GM23248 (cell line): ENCODE measurements around the gene SLIT3. TPM values are rescaled to one million over a fixed set of nuclear protein-coding genes. Genes with fewer than 3 reads are reported as not detected.

Source experiments
- DNase-seq: peaks from one replicate; pipeline ENCODE4 v3.0.0-alpha.2; 2015
- H2AFZ ChIP-seq: fragments of 200-600 bp; sonication (generic); 2 replicates; pipeline ENCODE4 v1.6.1; 2016; ENCODE audit warnings: antibody characterized with exemption
- H3F3A ChIP-seq: fragments of 200-600 bp; sonication (generic); 2 replicates; pipeline ENCODE4 v1.6.1; 2016; ENCODE audit warnings: mild to moderate bottlenecking, antibody characterized with exemption, mixed run types; ENCODE audit not compliant: insufficient read depth
- H3K27ac ChIP-seq: fragments of 200-600 bp; sonication (generic); 2 replicates; pipeline ENCODE4 v1.5.1; 2016; ENCODE audit warnings: mild to moderate bottlenecking
- H3K27me3 ChIP-seq: fragments of 200-600 bp; sonication (generic); replicated peaks from 2 replicates; pipeline ENCODE4 v1.6.1; 2016; ENCODE audit warnings: mild to moderate bottlenecking; ENCODE audit not compliant: insufficient read depth
- H3K36me3 ChIP-seq: fragments of 200-600 bp; sonication (generic); 2 replicates; pipeline ENCODE4 v1.6.1; 2016; ENCODE audit warnings: low read depth, mild to moderate bottlenecking
- H3K4me1 ChIP-seq: fragments of 200-600 bp; sonication (generic); 2 replicates; pipeline ENCODE4 v1.6.1; 2016; ENCODE audit warnings: mild to moderate bottlenecking; ENCODE audit not compliant: insufficient read depth
- H3K4me2 ChIP-seq: fragments of 200-600 bp; sonication (generic); one replicate; pipeline ENCODE4 v1.6.1; 2016; ENCODE audit warnings: mild to moderate bottlenecking; ENCODE audit not compliant: unreplicated experiment
- H3K4me3 ChIP-seq: fragments of 200-600 bp; sonication (generic); 2 replicates; pipeline ENCODE4 v1.5.1; 2016; ENCODE audit warnings: mild to moderate bottlenecking
- H3K79me2 ChIP-seq: fragments of 200-600 bp; sonication (generic); 2 replicates; pipeline ENCODE4 v1.6.1; 2016; ENCODE audit warnings: mild to moderate bottlenecking; ENCODE audit not compliant: insufficient read depth
- H3K9ac ChIP-seq: fragments of 200-600 bp; sonication (generic); 2 replicates; pipeline ENCODE4 v1.6.1; 2016; ENCODE audit warnings: mild to moderate bottlenecking
- H3K9me2 ChIP-seq: fragments of 200-600 bp; sonication (generic); 2 replicates; pipeline ENCODE4 v1.6.1; 2016; ENCODE audit warnings: mixed run types, mild to moderate bottlenecking, moderate library complexity; ENCODE audit not compliant: insufficient read depth
- H3K9me3 ChIP-seq: fragments of 200-600 bp; sonication (generic); one replicate; pipeline ENCODE4 v1.6.1; 2017; ENCODE audit warnings: low read depth
- H4K20me1 ChIP-seq: fragments of 200-600 bp; sonication (generic); 2 replicates; pipeline ENCODE4 v1.6.0; 2016; ENCODE audit not compliant: insufficient read depth
- EZH2 ChIP-seq: fragments of 200-600 bp; sonication (generic); IDR thresholded peaks from 2 replicates; pipeline ENCODE4 v1.6.1; 2018; ENCODE audit warnings: antibody characterized with exemption, mild to moderate bottlenecking; ENCODE audit not compliant: insufficient read depth, poor library complexity, severe bottlenecking
- EZH2phosphoT487 ChIP-seq: fragments of 200-600 bp; sonication (generic); IDR thresholded peaks from 2 replicates; pipeline ENCODE4 v1.6.1; 2018; ENCODE audit warnings: antibody characterized with exemption, moderate library complexity, mild to moderate bottlenecking, low read depth; ENCODE audit not compliant: insufficient read depth
- WGBS, 2 experiments: methylation state at CpG; one replicate each; pipeline ENCODE4 v1.1.6; 2015 to 2017; ENCODE audit warnings: low lambda C conversion rate in 2 of 2, low coverage in 1 of 2; ENCODE audit errors: missing lambda C conversion rate in 2 of 2; 5-methylcytosine and 5-hydroxymethylcytosine counted together
- in situ Hi-C: fragments of 300-500 bp; cut with MboI; formaldehyde crosslinking; loops from 2 replicates; pipeline ENCODE4 v1.15.0; 2020
- polyA plus RNA-seq: library from polyadenylated mRNA; unstranded; fragments of >200 nt; fragmentation: Nextera tagmentation; extraction: Ambion mirVana; gene quantifications from 2 replicates; pipeline ENCODE4 v1.2.1, GENCODE V29; 2016
- total RNA-seq: library from RNA; depleted of rRNA; stranded (reverse); fragments of >200 nt; shearing (Covaris generic); gene quantifications from 2 replicates; pipeline ENCODE4 v1.2.3, GENCODE V29; 2014

Gene SLIT3
- total and polyA plus RNA-seq, 2 experiments from 2014 or later: 61.9 to 100 TPM

DNA sequence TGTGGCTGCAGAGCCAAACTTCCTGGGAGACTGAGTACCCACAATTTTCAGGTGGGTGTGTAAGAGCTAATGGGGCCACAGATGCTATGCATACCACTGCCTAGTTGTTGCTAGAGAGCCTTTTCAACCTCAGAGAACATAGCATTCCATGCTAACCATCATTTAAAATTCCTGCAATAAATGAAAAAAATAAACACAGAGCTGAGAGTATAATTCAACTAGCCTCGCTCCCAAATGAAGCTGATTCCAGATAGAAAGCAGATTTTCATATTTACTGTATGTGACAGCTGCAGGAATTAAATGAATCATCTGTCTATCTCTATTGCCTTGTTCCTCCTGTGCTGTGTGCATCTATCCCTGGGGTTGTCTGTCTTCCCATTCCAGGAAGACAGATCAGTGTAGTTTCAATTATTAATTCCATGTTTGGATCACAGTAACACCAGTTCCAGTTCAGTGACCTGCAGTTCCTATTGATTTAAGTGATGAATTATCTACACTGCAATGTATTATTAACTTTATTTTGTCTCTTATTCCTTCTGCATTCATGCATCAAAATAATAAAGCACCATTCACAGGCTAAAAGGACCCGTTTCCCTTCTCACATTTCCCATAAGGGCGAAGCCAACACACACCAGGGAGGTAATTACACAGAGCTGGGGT is 324.5 kb downstream of the SLIT3 start:
- no peak overlapping the region for H2AFZ ChIP-seq
- peak; percentile 60 for DNase-seq
- in situ Hi-C loops: no loop called here
- peaks cover 38% of the 10 kb centered on the region for H3K4me1 ChIP-seq
- H3K4me2 ChIP-seq: peak overlapping the region; percentile 34
- no peak for TF ChIP-seq EZH2
- no peak for TF ChIP-seq EZH2phosphoT487
- no peaks in the 10 kb centered on the region for H3K9me2 ChIP-seq
- no peak overlapping the region for H3K4me3 ChIP-seq
- H3K27ac ChIP-seq: peak overlapping the region; percentile 39
- no peaks in the 10 kb centered on the region for H3K9me3 ChIP-seq
- H4K20me1 ChIP-seq: no peaks in the 10 kb centered on the region
- no peaks in the 10 kb centered on the region for H3K27me3 ChIP-seq
- no peaks in the 10 kb centered on the region for H3K79me2 ChIP-seq
- 53 to 54% methylated on average over 3 of the region's 3 CpGs for WGBS, 2 experiments
- H3K36me3 ChIP-seq: no peaks in the 10 kb centered on the region
- no peak overlapping the region for H3K9ac ChIP-seq
- H3F3A ChIP-seq: peaks cover 29% of the 10 kb centered on the region

DNA sequence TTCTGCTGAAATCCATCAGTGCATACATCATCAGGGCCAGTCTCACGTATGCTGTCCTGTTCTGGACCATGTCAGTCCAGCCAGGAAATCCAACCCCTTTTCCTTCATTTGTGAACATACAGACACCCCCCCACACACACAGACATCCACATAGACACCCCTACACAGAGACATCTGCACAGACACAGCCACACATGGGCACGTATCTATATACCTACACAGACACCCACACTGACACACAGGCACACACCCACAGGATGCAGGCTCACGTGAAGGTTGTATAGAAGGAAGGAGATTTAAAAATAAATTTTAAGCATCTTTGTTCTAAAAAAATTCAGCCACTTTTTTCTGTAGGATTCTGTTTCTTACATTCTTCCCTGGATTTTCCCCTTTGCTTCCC is 325.6 kb downstream of the SLIT3 start:
- Histone ChIP-seq H4K20me1 (no peaks in the 10 kb centered on the region), H3K4me1 (peaks cover 38% of the 10 kb centered on the region), H3F3A (peaks cover 29% of the 10 kb centered on the region), H3K9me3 (no peaks in the 10 kb centered on the region), H3K36me3 (no peaks in the 10 kb centered on the region), H3K79me2 (no peaks in the 10 kb centered on the region), H3K4me2 (no peak overlapping the region), H3K27me3 (no peaks in the 10 kb centered on the region), H3K4me3 (no peak overlapping the region), H3K9me2 (no peaks in the 10 kb centered on the region), H2AFZ (no peak overlapping the region), H3K27ac (no peak overlapping the region), H3K9ac (no peak overlapping the region)
- 96% methylated on average over 3 of the region's 3 CpGs for WGBS, 2 experiments
- DNase-seq: no peak
- in situ Hi-C loops: no loop called here
- TF ChIP-seq EZH2 (no peak), EZH2phosphoT487 (no peak)

DNA sequence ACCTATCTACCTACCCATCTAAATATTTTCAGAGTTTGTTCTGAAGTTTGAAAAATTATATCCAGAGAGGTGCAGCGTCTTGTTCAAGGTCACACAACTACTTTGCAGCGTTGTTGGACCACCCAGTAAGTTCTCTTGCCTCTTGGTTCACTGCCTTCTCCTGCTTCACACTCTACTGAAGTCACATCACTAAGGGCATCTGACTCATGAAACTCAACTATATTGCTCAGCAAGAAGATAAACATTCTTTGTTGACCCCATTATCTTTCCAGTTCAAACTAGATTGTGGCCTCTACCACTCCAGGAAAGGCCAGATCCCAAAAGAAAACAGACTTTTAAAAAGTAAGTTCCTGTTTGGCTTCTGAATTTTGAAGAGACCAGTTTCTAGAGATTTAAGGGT is 326.9 kb downstream of the SLIT3 start:
- no peak overlapping the region for H3K9ac ChIP-seq
- peaks cover 29% of the 10 kb centered on the region for H3F3A ChIP-seq
- H3K9me2 ChIP-seq: no peaks in the 10 kb centered on the region
- no peak overlapping the region for H3K4me3 ChIP-seq
- whole genome bisulfite sequencing, 2 experiments: 86 to 87% methylated on average over 2 of the region's 2 CpGs
- DNase-seq: peak; percentile 52
- no peaks in the 10 kb centered on the region for H3K36me3 ChIP-seq
- TF ChIP-seq EZH2: no peak
- no peak for TF ChIP-seq EZH2phosphoT487
- H2AFZ ChIP-seq: no peak overlapping the region
- no peaks in the 10 kb centered on the region for H3K9me3 ChIP-seq
- peak overlapping the region; percentile 9; the same call in 1 of the 2 replicates for H3K27ac ChIP-seq
- peaks cover 38% of the 10 kb centered on the region for H3K4me1 ChIP-seq
- no peaks in the 10 kb centered on the region for H3K79me2 ChIP-seq
- peak overlapping the region; percentile 21 for H3K4me2 ChIP-seq
- in situ Hi-C loops: no loop called here
- H3K27me3 ChIP-seq: no peaks in the 10 kb centered on the region
- no peaks in the 10 kb centered on the region for H4K20me1 ChIP-seq

DNA sequence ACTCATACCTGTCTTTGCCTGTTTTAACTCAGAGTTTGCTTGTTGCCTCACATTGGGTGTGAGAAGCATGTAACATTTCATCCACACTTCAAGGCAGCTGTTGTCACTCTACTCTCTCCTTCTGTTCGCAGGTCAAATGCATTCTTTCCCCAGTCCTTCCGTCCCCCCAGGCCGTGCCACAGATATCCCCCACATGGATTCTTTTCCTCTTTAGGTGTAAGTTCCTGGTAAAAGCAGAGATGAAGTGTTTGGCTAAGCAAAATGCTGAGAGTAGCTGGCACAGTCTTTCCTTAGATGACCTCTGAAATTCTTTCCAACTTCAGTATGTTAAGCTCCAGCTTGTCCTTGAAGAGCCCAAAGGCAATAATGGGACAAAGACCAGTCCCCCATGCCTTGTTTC is 328.2 kb downstream of the SLIT3 start:
- H3K4me2 ChIP-seq: no peak overlapping the region
- peaks cover 29% of the 10 kb centered on the region for H3K4me1 ChIP-seq
- in situ Hi-C loops: no loop called here
- H3K9me3 ChIP-seq: no peaks in the 10 kb centered on the region
- WGBS, 2 experiments: 69 to 75% methylated on average over 3 of the region's 3 CpGs
- DNase-seq: no peak
- H3K9me2 ChIP-seq: no peaks in the 10 kb centered on the region
- H2AFZ ChIP-seq: no peak overlapping the region
- H3K27ac ChIP-seq: no peak overlapping the region
- H3K4me3 ChIP-seq: no peak overlapping the region
- H3K27me3 ChIP-seq: no peaks in the 10 kb centered on the region
- H3K9ac ChIP-seq: no peak overlapping the region
- H3F3A ChIP-seq: peaks cover 23% of the 10 kb centered on the region
- H3K79me2 ChIP-seq: no peaks in the 10 kb centered on the region
- no peak for TF ChIP-seq EZH2phosphoT487
- no peak for TF ChIP-seq EZH2
- no peaks in the 10 kb centered on the region for H3K36me3 ChIP-seq
- H4K20me1 ChIP-seq: no peaks in the 10 kb centered on the region

DNA sequence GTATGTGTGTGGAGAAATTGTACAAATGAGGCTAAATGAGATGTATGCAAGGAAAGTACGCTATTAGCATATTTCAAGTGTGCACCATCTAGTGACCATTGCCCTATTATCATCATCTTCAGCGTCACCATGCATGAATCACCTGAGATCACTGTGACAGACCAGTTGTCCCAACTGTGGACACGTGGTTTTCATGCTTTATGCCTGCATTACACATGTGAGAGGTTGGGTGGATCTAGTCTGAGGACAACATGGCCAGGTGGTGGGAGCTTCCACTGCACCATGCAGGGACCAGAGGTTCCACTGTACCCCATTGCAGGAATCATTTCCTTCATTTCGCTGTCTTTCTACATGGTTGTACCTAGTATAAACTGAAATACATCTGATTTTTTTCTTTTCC is 329.8 kb downstream of the SLIT3 start:
- H3K27ac ChIP-seq: no peak overlapping the region
- no peaks in the 10 kb centered on the region for H4K20me1 ChIP-seq
- WGBS, 2 experiments: 89 to 97% methylated on average over 4 of the region's 4 CpGs
- H3K27me3 ChIP-seq: no peaks in the 10 kb centered on the region
- H3K9me2 ChIP-seq: no peaks in the 10 kb centered on the region
- TF ChIP-seq EZH2 (no peak), EZH2phosphoT487 (no peak)
- no peak for DNase-seq
- peaks cover 8% of the 10 kb centered on the region for H3F3A ChIP-seq
- no peaks in the 10 kb centered on the region for H3K79me2 ChIP-seq
- no peak overlapping the region for H3K9ac ChIP-seq
- H3K4me3 ChIP-seq: no peak overlapping the region
- in situ Hi-C loops: no loop called here
- no peak overlapping the region for H3K4me2 ChIP-seq
- no peaks in the 10 kb centered on the region for H3K9me3 ChIP-seq
- H3K36me3 ChIP-seq: no peaks in the 10 kb centered on the region
- H2AFZ ChIP-seq: no peak overlapping the region
- H3K4me1 ChIP-seq: peaks cover 15% of the 10 kb centered on the region
